PC-3 (cell line): ENCODE data around the gene CDKN2AIP. TPM values are rescaled to one million over a fixed set of nuclear protein-coding genes. Genes with fewer than 3 reads are reported as not detected.

ENCODE experiments used
- ATAC-seq: fragments of 200-7000 bp; cut with Tn5 transposase; 2 replicates; pipeline ENCODE4 v1.9.1; 2020; ENCODE audit warnings: mild to moderate bottlenecking, moderate library complexity
- BruUV-seq: library from RNA; stranded (reverse); fragments of 400-500 nt; replicated peaks from 2 replicates; lab custom pipeline; 2021; lab: Mats Ljungman, UMichigan
- CTCF ChIA-PET: fragments of 300-600 bp; sonication (Branson Sonifier 250); formaldehyde crosslinking; loops from one replicate; lab custom pipeline; 2022; ENCODE audit warnings: antibody characterized with exemption; lab: Charles Lee
- POLR2A ChIA-PET: fragments of 300-600 bp; sonication (Branson Sonifier 250); formaldehyde crosslinking; loops from one replicate; lab custom pipeline; 2022; ENCODE audit warnings: antibody characterized with exemption; ENCODE audit not compliant: unreplicated experiment; lab: Charles Lee
- DNase-seq: peaks from one replicate; pipeline ENCODE4 v3.0.0-alpha.2; 2015
- H2AFZ ChIP-seq: fragments of 300-600 bp; sonication (generic); 2 replicates; pipeline ENCODE4 v1.6.0; 2016; ENCODE audit warnings: antibody characterized with exemption, low read length
- H3F3A ChIP-seq: fragments of 300-600 bp; sonication (generic); one replicate; pipeline ENCODE4 v1.6.0; 2017; ENCODE audit warnings: antibody characterized with exemption, low read length, control low read depth, mild to moderate bottlenecking; ENCODE audit not compliant: unreplicated experiment
- H3K27ac ChIP-seq: fragments of 300-600 bp; sonication (generic); 2 replicates; pipeline ENCODE4 v1.5.1; 2016; ENCODE audit warnings: mild to moderate bottlenecking, low read length
- H3K27me3 ChIP-seq: fragments of 300-600 bp; sonication (generic); 2 replicates; pipeline ENCODE4 v1.6.1; 2016; ENCODE audit warnings: low read length, mixed read lengths
- H3K36me3 ChIP-seq: fragments of 300-600 bp; sonication (generic); 2 replicates; pipeline ENCODE4 v1.6.1; 2016; ENCODE audit warnings: low read depth, mixed run types, low read length, mixed read lengths
- H3K4me1 ChIP-seq: fragments of 300-600 bp; sonication (generic); 2 replicates; pipeline ENCODE4 v1.5.1; 2016; ENCODE audit warnings: low read length; ENCODE audit not compliant: insufficient read depth
- H3K4me2 ChIP-seq: fragments of 300-600 bp; sonication (generic); 2 replicates; pipeline ENCODE4 v1.6.0; 2016; ENCODE audit warnings: low read length
- H3K4me3 ChIP-seq: fragments of 300-600 bp; sonication (generic); 2 replicates; pipeline ENCODE4 v1.5.1; 2016; ENCODE audit warnings: mild to moderate bottlenecking, low read length, mixed read lengths
- H3K79me2 ChIP-seq: fragments of 300-600 bp; sonication (generic); 2 replicates; pipeline ENCODE4 v1.6.1; 2017; ENCODE audit warnings: low read length, mixed read lengths
- H3K9ac ChIP-seq: fragments of 300-600 bp; sonication (generic); 2 replicates; pipeline ENCODE4 v1.6.0; 2016; ENCODE audit warnings: mild to moderate bottlenecking, low read length
- H3K9me2 ChIP-seq: fragments of 300-600 bp; sonication (generic); replicated peaks from 2 replicates; pipeline ENCODE4 v1.6.1; 2016; ENCODE audit warnings: mixed run types, low read length, mixed read lengths
- H3K9me3 ChIP-seq: fragments of 300-600 bp; sonication (generic); 2 replicates; pipeline ENCODE4 v1.6.1; 2016; ENCODE audit warnings: low read length, mixed read lengths
- H4K20me1 ChIP-seq: fragments of 300-600 bp; sonication (generic); 2 replicates; pipeline ENCODE4 v1.6.1; 2016; ENCODE audit warnings: low read length, mixed read lengths
- CTCF ChIP-seq: fragments of 300-600 bp; sonication (generic); conservative IDR thresholded peaks from 2 replicates; pipeline ENCODE4 v1.5.1; 2017; ENCODE audit warnings: antibody characterized with exemption, low read depth, mild to moderate bottlenecking, low read length
- EZH2 ChIP-seq: fragments of 300-600 bp; sonication (generic); IDR thresholded peaks from one replicate; pipeline ENCODE4 v1.6.1; 2017; ENCODE audit warnings: antibody characterized with exemption, mild to moderate bottlenecking, low read length; ENCODE audit not compliant: unreplicated experiment
- EZH2phosphoT487 ChIP-seq: fragments of 300-600 bp; sonication (generic); IDR thresholded peaks from 2 replicates; pipeline ENCODE4 v1.6.1; 2018; ENCODE audit warnings: mild to moderate bottlenecking, antibody characterized with exemption, low read length, borderline replicate concordance
- intact Hi-C: fragments of 100-400 bp; cut with micrococcal nuclease; formaldehyde crosslinking; loops from 2 replicates; pipeline ENCODE4 v1.9.0; 2023
- total RNA-seq: library from RNA; depleted of rRNA; stranded (reverse); fragments of >200 nt; gene quantifications from 2 replicates; pipeline ENCODE4 v1.2.3, GENCODE V29; 2014

The CDKN2AIP gene
- total RNA-seq, 1 experiment from 2014 or later: 31.5 TPM

GRCh38 chr4:183409483-183409882 is 35.0 kb upstream of the CDKN2AIP start:
- ATAC-seq: no peak
- Histone ChIP-seq H3K9me2 (no peaks in the 10 kb centered on the region), H3K4me2 (no peak overlapping the region), H3K36me3 (no peaks in the 10 kb centered on the region), H3K9me3 (no peaks in the 10 kb centered on the region), H4K20me1 (no peaks in the 10 kb centered on the region), H3K9ac (no peak overlapping the region), H3K27me3 (no peaks in the 10 kb centered on the region), H2AFZ (no peak overlapping the region), H3K4me1 (no peaks in the 10 kb centered on the region), H3F3A (no peaks in the 10 kb centered on the region), H3K79me2 (no peaks in the 10 kb centered on the region), H3K4me3 (no peak overlapping the region), H3K27ac (no peak overlapping the region)
- POLR2A ChIA-PET: no interaction called here
- BruUV-seq: no TSS peak
- intact Hi-C loops: loop anchor here (5.0 kb wide), 2 partner anchors 127 to 337 kb away; no protein-coding TSS in a partner anchor
- DNase-seq: no peak
- CTCF ChIA-PET: no interaction called here
- no peak for TF ChIP-seq CTCF
- no peak for TF ChIP-seq EZH2phosphoT487
- TF ChIP-seq EZH2: no peak

- CTCF ChIA-PET: interaction anchor here (0.5 kb wide), 1 partner anchor 110 kb away, joined by 10 read pairs; no protein-coding TSS in a partner anchor
Observed at GRCh38 chr4:183409934-183410333, 34.5 kb upstream of the CDKN2AIP start.

More at GRCh38 chr4:183409934-183410333, 34.5 kb upstream of the CDKN2AIP start:
- POLR2A ChIA-PET: no interaction called here
- Histone ChIP-seq H3K36me3 (no peaks in the 10 kb centered on the region), H3K27ac (no peak overlapping the region), H3K9ac (no peak overlapping the region), H3K4me1 (no peaks in the 10 kb centered on the region), H3K4me2 (no peak overlapping the region), H2AFZ (no peak overlapping the region), H3K79me2 (no peaks in the 10 kb centered on the region), H3K4me3 (no peak overlapping the region), H3K27me3 (no peaks in the 10 kb centered on the region), H3K9me2 (no peaks in the 10 kb centered on the region), H3K9me3 (no peaks in the 10 kb centered on the region), H4K20me1 (no peaks in the 10 kb centered on the region), H3F3A (no peaks in the 10 kb centered on the region)
- ATAC-seq (no peak), DNase-seq (no peak)
- intact Hi-C loops: loop anchor here (5.0 kb wide), 2 partner anchors 128 to 338 kb away; no protein-coding TSS in a partner anchor
- TF ChIP-seq EZH2 (no peak), CTCF (no peak), EZH2phosphoT487 (no peak)
- BruUV-seq: no TSS peak
